Medulla oblongata (tissue), 1 donor: Measurements from ENCODE around the gene SENP7.
"Not testable (repeated sequence)": the region's sequence is repeated elsewhere in the genome, so short reads cannot be mapped to it uniquely, and the experiment has no call there.

Experiments
- DNase-seq: peaks from one replicate; pipeline ENCODE4 v3.0.0-alpha.2; 2015; ENCODE audit errors: extremely low spot score

The SENP7 gene

DNA sequence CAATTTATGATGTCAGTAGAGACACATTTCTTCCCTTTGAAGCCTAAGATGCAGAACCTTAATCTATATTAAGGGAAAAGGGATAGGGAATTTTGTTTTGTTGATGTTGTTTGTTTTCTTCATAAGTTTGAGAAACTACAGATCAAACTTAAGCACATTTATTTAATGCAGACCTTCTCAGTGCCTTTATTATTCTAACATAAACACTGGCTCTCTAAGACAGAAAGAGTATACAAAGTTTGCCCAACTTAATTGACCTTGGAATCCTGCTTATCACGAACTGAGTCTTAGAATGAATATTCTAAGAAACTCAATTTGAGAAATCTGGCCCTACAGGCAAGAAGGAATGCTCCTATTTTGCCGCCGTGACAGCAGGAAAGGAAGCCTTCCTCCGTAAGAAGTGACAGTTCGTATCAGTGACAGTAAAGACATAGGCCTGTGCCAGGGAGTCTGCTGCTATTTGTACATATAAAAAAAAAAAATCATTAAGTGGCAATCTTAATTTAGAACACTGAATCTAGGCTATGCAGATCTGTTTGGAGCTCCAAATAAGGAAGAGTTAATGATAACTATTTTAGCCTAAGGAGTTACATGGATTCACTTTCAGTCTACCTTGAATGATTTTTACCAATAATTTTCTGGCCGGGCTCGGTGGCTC is 183.9 kb downstream of the SENP7 start:
- DNase-seq = no peak

DNA sequence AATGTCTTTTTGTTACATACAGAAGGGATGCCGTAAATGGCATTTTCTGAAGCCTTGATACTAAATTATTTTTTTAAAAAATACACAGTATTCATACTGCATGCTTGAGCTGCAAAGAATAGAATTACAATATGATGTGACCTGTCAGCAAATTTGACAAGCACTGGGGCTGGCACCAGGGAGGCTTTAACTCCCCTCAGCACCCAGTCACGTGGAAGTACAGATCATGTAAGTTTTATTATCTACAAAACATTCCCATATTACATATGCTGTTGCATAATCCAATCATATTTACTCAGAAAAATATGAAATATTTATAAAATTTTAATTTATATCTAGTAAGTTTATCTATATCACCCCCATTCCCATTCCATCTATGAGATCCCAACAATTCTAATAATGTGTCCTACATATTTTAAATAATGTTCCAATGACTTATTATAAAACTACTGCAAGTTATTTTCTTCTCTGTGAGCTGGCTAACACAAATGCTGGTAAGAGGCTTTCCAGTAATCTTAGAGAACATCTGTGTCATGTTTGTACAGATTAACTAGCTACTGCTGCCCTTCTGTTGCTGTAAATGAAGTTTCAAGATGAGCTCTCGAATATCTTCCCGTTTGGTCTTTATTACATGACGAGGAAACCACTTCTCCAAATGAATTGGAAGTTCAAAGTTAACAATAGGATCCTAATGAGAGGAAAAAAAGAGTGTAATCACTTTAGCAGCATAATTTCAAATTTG is 187.4 kb downstream of the SENP7 start:
- no peak for DNase-seq

DNA sequence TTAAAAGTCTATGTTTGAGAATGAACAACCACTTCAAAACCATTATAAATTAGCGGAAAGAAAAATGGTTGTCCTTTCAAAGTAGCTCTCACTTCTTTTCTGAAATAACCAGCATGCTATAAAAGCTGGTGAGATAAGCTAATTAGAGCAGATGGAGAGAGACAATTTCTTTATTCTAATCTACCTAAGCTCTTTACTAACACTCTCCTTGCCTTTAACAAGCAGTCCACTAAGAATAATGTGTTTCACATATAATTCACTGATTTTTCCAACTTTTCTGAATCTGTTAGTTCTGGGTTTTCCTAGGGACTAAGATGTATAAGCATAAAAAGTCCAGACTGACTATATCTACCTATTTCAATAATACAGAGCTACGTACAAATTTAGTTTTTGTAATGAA is 192.5 kb downstream of the SENP7 start, which contains the start of gene IMPG2:
Gene IMPG2, minus strand, starts transcription at position 101 of the 400 bp plus-strand sequence. CDS start 203 bp downstream, outside the sequence.
- DNase-seq = no peak

- DNase-seq = no peak
Observed at GRCh38 chr3:101319531-101319930, 193.5 kb downstream of the SENP7 start.

DNA sequence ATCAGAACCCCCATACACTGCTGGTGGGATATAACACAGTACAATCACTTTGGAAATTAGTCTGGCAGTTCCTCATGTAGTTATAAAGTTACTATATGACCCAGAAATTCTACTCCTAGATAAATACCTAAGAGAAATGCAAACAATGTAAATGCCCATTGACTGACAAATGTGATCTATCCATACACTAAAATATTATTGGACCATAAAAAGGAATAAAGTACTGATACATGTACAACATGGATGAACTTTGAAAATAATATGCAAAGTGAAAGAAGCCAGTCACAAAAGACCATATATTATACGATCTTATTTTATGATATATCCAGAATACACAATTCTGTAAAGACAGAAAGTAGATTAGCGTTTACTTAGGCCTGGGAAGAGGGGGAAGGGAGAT is 200.5 kb downstream of the SENP7 start:
- no peak for DNase-seq

DNA sequence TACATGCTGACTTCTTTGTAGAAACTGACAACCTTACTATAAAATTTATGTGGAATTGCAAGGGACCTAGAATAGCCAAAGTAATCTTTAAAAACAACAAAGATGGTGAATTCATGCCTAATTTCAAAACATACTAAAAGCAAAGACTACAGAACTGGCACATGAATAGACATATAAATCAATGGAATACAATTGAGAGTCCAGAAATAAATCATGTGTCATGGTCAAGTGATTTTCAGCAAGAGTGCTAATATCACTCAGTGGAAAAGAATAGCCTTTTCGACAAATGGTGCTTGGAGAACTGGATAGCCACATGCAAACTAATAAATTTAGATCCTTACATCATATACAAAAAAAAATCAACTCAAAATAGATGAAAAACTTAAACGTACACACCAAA is 201.3 kb downstream of the SENP7 start:
- DNase-seq = no peak

GRCh38 chr3:101310978-101311375 is 202.0 kb downstream of the SENP7 start:
- DNase-seq = no peak

DNA sequence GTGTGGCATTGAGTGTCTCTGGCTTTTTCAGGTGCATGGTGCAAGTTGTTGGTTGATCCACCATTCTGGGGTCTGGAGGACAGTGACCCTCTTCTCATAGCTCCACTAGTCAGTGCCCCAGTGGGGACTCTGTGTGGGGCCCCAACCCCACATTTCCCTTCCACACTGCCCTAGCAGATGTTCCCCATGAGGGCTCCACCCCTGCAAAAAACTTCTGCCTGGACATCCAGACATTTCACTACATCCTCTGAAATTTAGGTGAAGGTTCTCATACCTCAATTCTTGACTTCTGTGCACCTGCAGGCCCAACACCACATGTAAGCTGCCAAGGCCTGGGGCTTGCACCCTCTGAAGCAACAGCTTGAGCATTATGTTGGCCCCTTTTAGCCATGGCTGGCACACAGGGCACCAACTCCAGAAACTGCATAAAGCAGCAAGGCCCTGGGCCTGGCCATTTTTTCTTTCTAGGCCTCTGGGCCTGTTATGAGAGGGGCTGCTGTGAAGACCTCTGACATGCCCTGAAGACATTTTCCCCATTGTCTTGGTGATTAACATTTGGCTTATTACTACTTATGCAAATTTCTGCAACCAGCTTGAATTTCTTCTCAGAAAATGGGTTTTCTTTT is 204.8 kb downstream of the SENP7 start:
- not testable (repeated sequence) for DNase-seq

DNA sequence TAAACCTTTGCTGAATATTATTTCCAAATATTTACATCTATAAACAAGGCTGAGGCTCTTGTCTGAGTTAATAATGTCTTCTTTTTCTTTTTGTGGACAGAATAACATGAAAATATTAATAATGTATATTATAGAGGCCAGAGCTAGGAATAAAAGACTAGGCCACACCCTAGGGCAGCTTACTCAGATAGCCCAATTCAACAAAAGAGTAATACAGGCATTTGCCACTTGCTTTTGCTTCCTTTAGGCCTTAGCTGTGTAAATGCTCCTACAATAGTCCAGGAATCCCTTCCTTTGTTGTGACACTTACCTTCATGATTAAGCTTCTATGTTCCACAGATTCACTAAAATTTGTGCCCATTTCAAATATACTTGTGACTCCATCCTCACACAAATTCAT is 209.2 kb downstream of the SENP7 start:
- DNase-seq = no peak

DNA sequence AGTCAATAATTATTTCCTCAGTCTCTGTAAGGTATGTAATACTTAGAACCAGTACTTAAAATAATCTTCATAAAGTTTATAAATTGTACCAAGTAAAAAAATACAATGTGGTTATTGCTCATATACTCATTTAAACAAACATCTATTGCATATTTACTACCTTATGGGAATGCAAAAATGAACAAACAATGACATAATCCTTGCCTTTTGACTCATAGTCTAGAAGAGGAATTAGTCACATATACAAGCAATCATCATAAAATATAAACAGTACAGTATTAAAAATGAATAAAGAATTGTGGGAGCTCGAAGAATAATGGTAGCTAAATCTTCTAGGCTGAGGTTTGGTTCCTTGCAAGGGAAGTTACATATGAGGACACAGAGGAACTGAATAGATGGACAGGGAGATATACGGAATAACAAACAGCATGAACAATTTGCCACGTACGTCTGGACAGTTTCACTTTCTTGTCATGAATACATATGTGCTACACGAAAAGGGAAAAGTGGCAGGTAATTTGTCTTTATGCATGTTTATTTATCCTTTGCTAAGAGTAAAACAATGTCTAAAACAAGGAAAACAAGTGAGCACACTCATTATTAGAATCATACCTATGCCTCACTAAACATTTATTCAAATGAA is 209.8 kb downstream of the SENP7 start:
- no peak for DNase-seq

- no peak for DNase-seq
Observed at GRCh38 chr3:101300073-101300472, 212.9 kb downstream of the SENP7 start.

DNA sequence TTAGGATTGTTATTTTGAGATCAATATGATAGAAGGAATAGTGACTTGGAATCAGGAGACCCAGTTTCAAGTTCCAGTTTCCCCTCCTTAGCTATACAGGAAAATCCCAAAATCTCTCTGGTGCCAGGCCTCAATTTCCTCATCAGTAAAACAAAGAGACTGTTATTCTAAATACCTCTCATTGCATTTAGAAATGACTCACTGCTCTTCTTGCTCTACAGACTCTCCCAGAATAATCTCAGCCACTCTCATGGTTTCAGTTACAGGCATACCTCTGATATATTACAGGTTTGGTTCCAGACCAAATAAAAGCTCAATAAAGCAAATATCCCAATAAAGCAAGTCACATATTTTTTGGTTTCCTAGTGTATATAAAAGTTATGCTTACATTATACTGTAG is 221.0 kb downstream of the SENP7 start:
- DNase-seq = no peak

DNA sequence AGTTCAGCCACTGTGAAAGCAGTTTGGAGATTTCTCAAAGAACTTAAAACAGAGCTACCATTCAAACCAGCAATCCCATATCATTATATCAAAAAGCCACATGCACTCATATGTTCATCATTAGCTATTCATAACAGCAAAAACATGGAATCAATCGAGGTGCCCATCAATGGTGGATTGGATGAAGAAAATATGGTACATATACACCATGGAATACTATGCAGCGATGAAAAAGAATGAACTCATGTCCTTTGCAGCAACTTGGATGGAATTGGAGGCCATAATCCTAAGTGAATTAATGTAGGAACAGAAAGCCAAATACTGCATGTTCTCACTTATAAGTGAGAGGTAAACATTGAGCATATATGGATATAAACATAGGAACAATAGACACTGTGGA is 224.7 kb downstream of the SENP7 start:
- no peak for DNase-seq

DNA sequence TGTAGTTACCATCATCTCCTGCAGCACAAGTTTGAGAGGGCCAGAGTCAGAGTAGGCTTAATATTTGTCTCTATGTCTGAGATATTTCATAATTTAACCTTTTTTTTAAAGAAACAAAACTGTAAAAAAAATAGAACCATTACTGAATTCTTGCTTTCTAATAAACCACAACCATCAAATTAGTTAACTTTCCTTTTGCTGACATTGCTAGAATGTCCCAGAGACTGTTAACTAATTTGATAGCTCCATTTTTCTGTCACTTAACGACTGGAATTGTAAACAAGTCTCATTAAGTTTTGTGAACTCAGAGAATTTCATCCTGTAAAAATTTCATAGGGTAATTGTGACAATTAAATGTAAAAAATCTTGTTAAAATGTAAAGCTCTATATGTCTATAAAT is 228.3 kb downstream of the SENP7 start:
- DNase-seq = no peak

- no peak for DNase-seq
Observed at GRCh38 chr3:101281521-101282030, 231.4 kb downstream of the SENP7 start.

DNA sequence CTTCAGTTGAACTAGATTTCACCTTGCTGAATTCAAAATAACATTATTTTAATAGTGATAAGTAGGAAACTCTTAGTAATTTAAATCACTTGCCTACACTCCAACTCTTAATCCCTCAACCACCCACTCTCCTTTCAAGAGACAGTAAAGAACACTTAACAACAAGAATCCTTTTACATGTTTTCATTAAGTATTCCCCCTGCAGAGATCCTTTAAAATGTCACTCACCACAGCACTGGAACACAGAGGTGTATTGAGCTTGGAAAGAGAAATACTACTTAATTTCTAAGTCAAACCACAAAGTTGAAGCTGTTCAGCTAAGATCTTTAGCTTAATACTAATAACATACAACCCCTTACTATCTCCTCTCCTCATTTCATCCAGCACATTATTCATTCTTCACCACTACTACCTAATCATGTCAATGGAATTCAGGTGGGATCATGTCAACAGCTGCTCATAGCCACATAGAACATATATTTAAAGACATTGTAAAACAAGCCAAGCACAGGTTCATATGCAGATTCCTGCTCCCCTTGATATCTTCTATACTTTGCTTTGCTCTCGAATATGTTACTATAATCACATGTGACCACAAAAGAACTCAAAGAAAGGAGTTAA is 233.1 kb downstream of the SENP7 start:
- DNase-seq = no peak

- no peak for DNase-seq
Observed at GRCh38 chr3:101279162-101279561, 233.8 kb downstream of the SENP7 start.

- no peak for DNase-seq
Observed at GRCh38 chr3:101278727-101279126, 234.3 kb downstream of the SENP7 start.
